Lung (tissue), 12 donors: ENCODE results near the gene PPOX. TPM values are rescaled to one million over a fixed set of nuclear protein-coding genes. Genes with fewer than 3 reads are reported as not detected.

Experiments used
- ATAC-seq: fragments of 200-7000 bp; cut with Tn5 transposase; one replicate; pipeline ENCODE4 v1.9.1; 2020; ENCODE audit warnings: moderate number of reproducible peaks; ENCODE audit not compliant: insufficient read depth, low FRiP score
- DNase-seq, 3 donors: peaks; one replicate each; pipeline ENCODE4 v3.0.0-alpha.2; 2013 to 2017
- H3K27ac ChIP-seq, 2 donors: one replicate each; pipeline ENCODE4 v1.5.1; 2013; ENCODE audit warnings: mild to moderate bottlenecking in 2 of 2, moderate library complexity in 2 of 2, control low read depth in 1 of 2, inconsistent platforms in 1 of 2, low read depth in 1 of 2, low read length in 1 of 2
- H3K27me3 ChIP-seq, 3 donors: one replicate each; pipeline ENCODE4 v1.5.1; 2013; ENCODE audit warnings: low read length in 2 of 3; ENCODE audit not compliant: control insufficient read depth in 3 of 3, insufficient read depth in 3 of 3
- H3K36me3 ChIP-seq, 4 donors: one replicate each; pipeline ENCODE4 v1.5.1; 2013; ENCODE audit warnings: low read length in 4 of 4, mild to moderate bottlenecking in 1 of 4, moderate library complexity in 1 of 4; ENCODE audit not compliant: control insufficient read depth in 4 of 4, insufficient read depth in 4 of 4
- H3K4me1 ChIP-seq, 5 donors: one replicate each; pipeline ENCODE4 v1.5.1; 2013; ENCODE audit warnings: low read length in 5 of 5, mild to moderate bottlenecking in 2 of 5, moderate library complexity in 1 of 5; ENCODE audit not compliant: control insufficient read depth in 5 of 5, insufficient read depth in 5 of 5
- H3K4me3 ChIP-seq: one replicate; pipeline ENCODE4 v1.5.1; 2013; ENCODE audit warnings: mild to moderate bottlenecking, control low read depth, moderate library complexity
- H3K9ac ChIP-seq, 2 donors: one replicate each; pipeline ENCODE4 v1.5.1; 2013; ENCODE audit warnings: low read length in 2 of 2, control low read depth in 1 of 2; ENCODE audit not compliant: insufficient read depth in 1 of 2
- H3K9me3 ChIP-seq, 4 donors: one replicate each; pipeline ENCODE4 v1.5.1; 2013; ENCODE audit warnings: low read length in 3 of 4, mild to moderate bottlenecking in 1 of 4, moderate library complexity in 1 of 4; ENCODE audit not compliant: control insufficient read depth in 4 of 4, insufficient read depth in 3 of 4
- CTCF ChIP-seq: IDR thresholded peaks from 2 replicates; pipeline ENCODE4 v1.5.1; 2012; ENCODE audit warnings: mild to moderate bottlenecking; ENCODE audit errors: control extremely low read depth, extremely low read depth
- WGBS, 2 donors: extraction: QIAGEN DNeasy Blood & Tissue Kit; methylation state at CpG; one replicate each; pipeline ENCODE4 v1.1.7; 2013; 5-methylcytosine and 5-hydroxymethylcytosine counted together
- polyA plus RNA-seq, 2 donors: library from polyadenylated mRNA; stranded (reverse); fragments of 200-250 nt; gene quantifications; one replicate each; pipeline ENCODE4 v1.2.1, GENCODE V29; 2013
- total RNA-seq, 2 donors: library from RNA; depleted of rRNA in 1 of 2; stranded (reverse); fragments of >200 nt in 1 of 2; gene quantifications; one replicate each; pipeline ENCODE4 v1.2.1, GENCODE V29; 2014 to 2021
- donor health status: control.
- donor health status: control.
- donor health status: Bipolar disorder and iron deficiency.
- donor health status: healthy.
- donor health status: DM: yes; HTN: yes; CAD: no.

PPOX gene
- total and polyA plus RNA-seq, 4 donors = 14.8 to 34.1 (median 33.0) TPM

- DNase-seq (no peak), ATAC-seq (no peak)
- H3K4me3 ChIP-seq = no peak overlapping the region
- no peaks in the 10 kb centered on the region for H3K27me3 ChIP-seq
- no peak overlapping the region for H3K9ac ChIP-seq
- peak overlapping the region; percentile 41 to 75 for H3K27ac ChIP-seq
- WGBS, 2 donors = 37 to 61% methylated on average over 5 to 6 of the region's 6 CpGs
- peaks cover 0 to 3% (median 0%) of the 10 kb centered on the region in 5 donors for H3K4me1 ChIP-seq
- H3K36me3 ChIP-seq = peaks cover 10 to 13% (median 11%) of the 10 kb centered on the region in 4 donors
- no peak for TF ChIP-seq CTCF
- H3K9me3 ChIP-seq = no peaks in the 10 kb centered on the region
These were observed 51.6 kb downstream of the PPOX start for GRCh38 chr1:161217831-161218230.

GRCh38 chr1:161218301-161219077 lies 52.3 kb downstream of the PPOX start:
- DNase-seq (no peak), ATAC-seq (no peak)
- peaks cover 4 to 8% (median 5%) of the 10 kb centered on the region in 4 donors for H3K36me3 ChIP-seq
- H3K27ac ChIP-seq = no peak overlapping the region
- H3K27me3 ChIP-seq = no peaks in the 10 kb centered on the region
- H3K4me1 ChIP-seq = peaks cover 0 to 3% (median 0%) of the 10 kb centered on the region in 5 donors
- no peaks in the 10 kb centered on the region for H3K9me3 ChIP-seq
- H3K4me3 ChIP-seq = no peak overlapping the region
- H3K9ac ChIP-seq = no peak overlapping the region
- 70 to 86% methylated on average over 8 of the region's 8 CpGs for WGBS, 2 donors
- TF ChIP-seq CTCF = no peak

- 88 to 92% methylated on average over 5 of the region's 5 CpGs for WGBS, 2 donors
These were observed 53.1 kb downstream of the PPOX start for GRCh38 chr1:161219078-161219892.

More at GRCh38 chr1:161219078-161219892, 53.1 kb downstream of the PPOX start:
- Histone ChIP-seq H3K4me1 (peaks cover 0 to 3% (median 0%) of the 10 kb centered on the region in 5 donors), H3K9ac (no peak overlapping the region), H3K27ac (no peak overlapping the region), H3K9me3 (no peaks in the 10 kb centered on the region), H3K27me3 (no peaks in the 10 kb centered on the region), H3K36me3 (peaks cover 0 to 2% (median under 1%) of the 10 kb centered on the region in 4 donors), H3K4me3 (no peak overlapping the region)
- DNase-seq (no peak), ATAC-seq (no peak)
- TF ChIP-seq CTCF = no peak
